Activated CD8-positive, alpha-beta T cell treated with anti-CD3 and anti-CD28 coated beads, Interleukin-2, amount 10 ng/mL, durations not matched to agents 7 days and 5 days (primary cell): ENCODE results near the gene FBXW8. TPM values are rescaled to one million over a fixed set of nuclear protein-coding genes. Genes with fewer than 3 reads are reported as not detected.

Experiments
- ATAC-seq: fragments of 150-1000 bp; cut with Tn5 transposase; one replicate; pipeline ENCODE4 v1.10.0; 2021; ENCODE audit warnings: moderate library complexity
- CTCF ChIA-PET: fragments of 350-600 bp; sonication (Branson Sonifier 250); formaldehyde crosslinking; loops from one replicate; lab custom pipeline; 2021; ENCODE audit warnings: antibody characterized with exemption; lab: Charles Lee
- POLR2A ChIA-PET: fragments of 350-600 bp; sonication (Branson Sonifier 250); formaldehyde crosslinking; loops from one replicate; lab custom pipeline; 2021; ENCODE audit warnings: antibody characterized with exemption; lab: Charles Lee
- DNase-seq: peaks from one replicate; pipeline ENCODE4 v3.0.0-alpha.2; 2020
- H3K27ac Mint-ChIP-seq: one replicate; pipeline ENCODE4 v1.8.0; 2021; ENCODE audit warnings: mild to moderate bottlenecking, mixed read lengths
- H3K27me3 Mint-ChIP-seq: one replicate; pipeline ENCODE4 v1.8.0; 2021; ENCODE audit warnings: low read depth, mixed read lengths
- H3K36me3 Mint-ChIP-seq: one replicate; pipeline ENCODE4 v1.8.0; 2021; ENCODE audit warnings: low read depth, mixed read lengths
- H3K4me1 Mint-ChIP-seq: one replicate; pipeline ENCODE4 v1.8.0; 2021; ENCODE audit warnings: low read depth, mixed read lengths
- H3K4me3 Mint-ChIP-seq: one replicate; pipeline ENCODE4 v1.8.0; 2021; ENCODE audit warnings: mild to moderate bottlenecking, mixed read lengths
- H3K9me3 Mint-ChIP-seq: one replicate; pipeline ENCODE4 v1.8.0; 2022; ENCODE audit warnings: mixed read lengths; ENCODE audit not compliant: insufficient read depth
- total RNA-seq, 2 experiments: library from RNA; stranded (reverse); gene quantifications; one replicate each; pipeline ENCODE4 v1.2.3, GENCODE V29; 2021

The FBXW8 gene
- total RNA-seq, 2 experiments from 2014 or later, result 12.4 to 12.9 TPM

- H3K4me3 Mint-ChIP-seq, result no peak overlapping the region
- no peaks in the 10 kb centered on the region for H3K27me3 Mint-ChIP-seq
- peaks cover 55% of the 10 kb centered on the region for H3K4me1 Mint-ChIP-seq
- POLR2A ChIA-PET, result no interaction called here
- DNase-seq (no peak), ATAC-seq (no peak)
- H3K27ac Mint-ChIP-seq, result peak overlapping the region; percentile 68
- no peaks in the 10 kb centered on the region for H3K9me3 Mint-ChIP-seq
- H3K36me3 Mint-ChIP-seq, result peaks cover 56% of the 10 kb centered on the region
- CTCF ChIA-PET, result interaction anchor here (1.4 kb wide), 1 partner anchor 50 kb away, joined by 4 read pairs; no protein-coding TSS in a partner anchor
Measured at GRCh38 chr12:117069926-117070900, 159.5 kb downstream of the FBXW8 start.

DNA sequence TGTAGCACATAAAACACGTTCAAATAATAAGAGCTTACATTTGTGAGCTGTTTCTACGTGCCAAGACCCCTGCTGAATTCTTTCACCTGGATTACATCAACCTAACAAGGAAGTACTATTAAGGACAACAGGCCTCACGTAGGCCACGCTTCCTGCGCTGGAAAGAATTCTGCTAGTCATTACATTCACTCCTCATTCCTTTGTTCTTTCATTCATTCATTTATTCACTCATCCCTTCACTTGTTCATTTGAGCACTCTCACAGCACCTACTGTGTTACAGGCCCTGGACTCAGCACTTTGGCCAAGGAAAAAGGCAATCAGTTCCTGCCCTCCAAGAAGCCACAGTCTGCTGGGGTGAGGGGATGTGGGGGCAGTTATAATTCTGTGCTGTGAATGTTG, 160.3 kb downstream of the FBXW8 start:
- no peaks in the 10 kb centered on the region for H3K9me3 Mint-ChIP-seq
- no peak overlapping the region for H3K4me3 Mint-ChIP-seq
- peaks cover 48% of the 10 kb centered on the region for H3K4me1 Mint-ChIP-seq
- ChIA-PET POLR2A (no interaction called here), CTCF (no interaction called here)
- DNase-seq (no peak), ATAC-seq (no peak)
- peak overlapping the region; percentile 73 for H3K27ac Mint-ChIP-seq
- H3K36me3 Mint-ChIP-seq, result peaks cover 58% of the 10 kb centered on the region
- no peaks in the 10 kb centered on the region for H3K27me3 Mint-ChIP-seq

DNA sequence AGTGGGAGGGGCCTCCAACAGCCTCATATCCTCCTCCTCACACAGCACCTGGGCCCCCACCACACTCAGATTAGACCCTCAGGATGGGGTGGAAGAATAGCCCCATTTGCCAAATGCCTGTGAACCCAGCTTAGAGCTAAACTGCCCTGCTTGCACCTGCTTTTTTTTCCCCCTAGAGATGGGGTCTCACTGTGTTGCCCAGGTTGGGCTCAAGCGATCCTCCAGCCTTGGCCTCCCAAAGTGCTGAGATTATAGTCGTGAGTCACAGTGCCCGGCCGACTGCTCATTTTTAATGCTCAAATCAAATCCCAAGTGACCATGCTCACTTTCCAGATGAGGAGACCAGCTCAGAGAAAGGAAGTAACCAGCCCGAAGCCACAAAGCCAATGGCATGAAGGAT, 161.4 kb downstream of the FBXW8 start:
- ChIA-PET POLR2A (no interaction called here), CTCF (interaction anchor here (1.3 kb wide), 1 partner anchor 46 kb away, joined by 4 read pairs; no protein-coding TSS in a partner anchor)
- Mint-ChIP-seq H3K4me3 (no peak overlapping the region), H3K27ac (peak overlapping the region; percentile 46), H3K4me1 (peaks cover 50% of the 10 kb centered on the region), H3K9me3 (no peaks in the 10 kb centered on the region), H3K27me3 (no peaks in the 10 kb centered on the region), H3K36me3 (peaks cover 58% of the 10 kb centered on the region)
- ATAC-seq (no peak), DNase-seq (no peak)

DNA sequence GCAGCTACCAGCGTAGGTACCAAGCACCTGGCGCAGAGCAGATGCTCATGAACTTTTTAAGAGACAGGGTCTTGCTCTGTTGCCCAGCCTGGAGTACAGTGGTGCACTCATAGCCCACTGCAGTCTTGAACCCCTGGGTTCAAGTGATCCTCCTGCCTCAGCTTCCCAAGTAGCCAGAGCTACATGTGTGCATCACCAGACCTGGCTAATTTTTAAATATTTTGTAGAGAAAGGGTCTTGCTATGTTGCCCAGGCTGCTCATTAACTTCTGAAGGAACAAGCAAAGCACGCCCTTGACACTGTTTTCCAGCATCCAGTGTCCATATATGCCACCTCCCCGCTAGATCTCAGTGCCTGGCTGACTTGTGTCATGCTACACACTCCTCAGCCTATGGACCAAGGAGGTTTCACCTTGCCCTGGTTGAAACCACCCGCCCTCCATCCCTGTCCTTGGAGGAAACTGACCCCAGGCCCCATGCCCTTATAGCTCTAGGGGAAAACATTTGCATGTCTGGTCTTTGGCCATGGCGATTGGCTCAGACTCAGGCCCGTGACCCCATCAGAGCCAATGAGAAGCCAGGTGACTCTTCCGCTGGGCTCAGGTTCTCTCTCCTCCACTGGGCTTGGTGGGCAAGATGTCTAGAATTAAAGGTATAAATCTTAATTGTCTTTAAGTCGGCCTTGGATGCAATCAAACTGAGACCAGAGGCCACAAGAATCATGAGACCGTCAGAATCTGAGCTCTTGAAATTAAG, 162.2 kb downstream of the FBXW8 start:
- CTCF ChIA-PET, result interaction anchor here (1.2 to 1.3 kb wide), 2 partner anchors 10 to 47 kb away, joined by 4 read pairs; no protein-coding TSS in a partner anchor
- Mint-ChIP-seq H3K9me3 (no peaks in the 10 kb centered on the region), H3K4me3 (no peak overlapping the region), H3K36me3 (peaks cover 58% of the 10 kb centered on the region), H3K27ac (no peak overlapping the region), H3K4me1 (peaks cover 56% of the 10 kb centered on the region), H3K27me3 (no peaks in the 10 kb centered on the region)
- POLR2A ChIA-PET, result no interaction called here
- no peak for ATAC-seq
- no peak for DNase-seq

DNA sequence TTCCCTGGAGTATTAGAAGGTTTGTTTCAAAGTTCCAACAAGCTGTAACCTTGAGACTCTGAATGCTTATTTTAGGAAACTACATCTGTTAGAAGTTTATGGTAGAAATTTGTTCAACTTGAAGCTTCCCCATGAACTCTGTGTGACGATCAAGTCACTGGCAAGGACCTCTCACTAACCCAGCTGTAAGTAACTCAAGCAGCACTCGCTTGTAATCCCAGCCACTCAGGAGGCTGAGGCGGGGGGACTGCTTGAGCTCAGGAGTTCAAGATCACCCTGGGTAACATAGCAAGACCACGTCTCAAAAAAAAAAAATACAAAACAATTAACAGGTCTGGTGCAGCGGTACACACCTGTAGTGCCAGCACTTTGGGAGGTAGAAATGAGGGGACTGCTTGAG, 162.9 kb downstream of the FBXW8 start:
- Mint-ChIP-seq H3K36me3 (peaks cover 53% of the 10 kb centered on the region), H3K4me1 (peaks cover 50% of the 10 kb centered on the region), H3K27ac (no peak overlapping the region), H3K9me3 (no peaks in the 10 kb centered on the region), H3K27me3 (no peaks in the 10 kb centered on the region), H3K4me3 (no peak overlapping the region)
- DNase-seq, result no peak
- ChIA-PET CTCF (interaction anchor here (1.2 kb wide), 1 partner anchor 10 kb away, joined by 4 read pairs; no protein-coding TSS in a partner anchor), POLR2A (no interaction called here)
- no peak for ATAC-seq

- ATAC-seq, result peak; percentile 79
Measured at GRCh38 chr12:117076410-117077372, 165.9 kb downstream of the FBXW8 start.

GRCh38 chr12:117079487-117079886, 168.7 kb downstream of the FBXW8 start:
- CTCF ChIA-PET, result no interaction called here
- Mint-ChIP-seq H3K27ac (no peak overlapping the region), H3K4me1 (peaks cover 37% of the 10 kb centered on the region), H3K4me3 (no peak overlapping the region), H3K27me3 (no peaks in the 10 kb centered on the region), H3K36me3 (peaks cover 30% of the 10 kb centered on the region), H3K9me3 (no peaks in the 10 kb centered on the region)
- POLR2A ChIA-PET, result no interaction called here
- no peak for DNase-seq
- ATAC-seq, result no peak

More at GRCh38 chr12:117076410-117077372, 165.9 kb downstream of the FBXW8 start:
- H3K36me3 Mint-ChIP-seq, result peaks cover 38% of the 10 kb centered on the region
- H3K27ac Mint-ChIP-seq, result peak overlapping the region; percentile 77
- CTCF ChIA-PET, result interaction anchor here (1.0 to 1.8 kb wide), 6 partner anchors 12 to 51 kb away, joined by 3 to 6 read pairs (median 4); no protein-coding TSS in a partner anchor
- H3K9me3 Mint-ChIP-seq, result no peaks in the 10 kb centered on the region
- DNase-seq, result peak; percentile 56
- POLR2A ChIA-PET, result interaction anchor here (1.1 to 1.3 kb wide), 2 partner anchors 11 to 14 kb away, joined by 3 read pairs; no protein-coding TSS in a partner anchor
- peaks cover 33% of the 10 kb centered on the region for H3K4me1 Mint-ChIP-seq
- no peaks in the 10 kb centered on the region for H3K27me3 Mint-ChIP-seq
- H3K4me3 Mint-ChIP-seq, result peak overlapping the region; percentile 6

- Mint-ChIP-seq H3K4me1 (peaks cover 43% of the 10 kb centered on the region), H3K36me3 (peaks cover 20% of the 10 kb centered on the region), H3K27ac (peak overlapping the region; percentile 57), H3K9me3 (no peaks in the 10 kb centered on the region), H3K27me3 (no peaks in the 10 kb centered on the region), H3K4me3 (no peak overlapping the region)
- CTCF ChIA-PET, result no interaction called here
- DNase-seq (no peak), ATAC-seq (no peak)
- POLR2A ChIA-PET, result no interaction called here
Measured at GRCh38 chr12:117080661-117081144, 170.0 kb downstream of the FBXW8 start.

Other genes with a start within 250 kb of the FBXW8 start
- gene SPRING1, start 172.9 kb upstream of the FBXW8 start, total RNA-seq, result 10 to 100 TPM; 31.3 to 32.5 TPM
- 10 to 100 TPM; 11.8 to 11.9 TPM for gene RNFT2, start 172.6 kb upstream of the FBXW8 start, total RNA-seq
- not detected for gene HRK, start 29.5 kb upstream of the FBXW8 start, total RNA-seq
- 100 to 1,000 TPM; 103 to 106 TPM for gene TESC, start 188.5 kb downstream of the FBXW8 start, total RNA-seq